GM10266 (cell line): ENCODE measurements around the gene PCDHGC4.

Experiments used
- DNase-seq: peaks from one replicate; pipeline ENCODE4 v3.0.0; 2012; ENCODE audit errors: extremely low spot score
- CTCF ChIP-seq: IDR thresholded peaks from 2 replicates; pipeline ENCODE4 v1.5.1; 2012; ENCODE audit warnings: mild to moderate bottlenecking, low read depth; ENCODE audit not compliant: control insufficient read depth, insufficient read depth; ENCODE audit errors: missing control alignments

Gene PCDHGC4

GRCh38 chr5:141484310-141484640 lies 555 bp upstream of the PCDHGC4 start:
- peak; percentile 13 for DNase-seq
- TF ChIP-seq CTCF, result no peak

- no peak for TF ChIP-seq CTCF
Measured at GRCh38 chr5:141485321-141486055, 658 bp downstream of the PCDHGC4 start.

GRCh38 chr5:141486091-141486490 lies 1.3 kb downstream of the PCDHGC4 start:
- TF ChIP-seq CTCF, result no peak
- DNase-seq, result no peak

More at GRCh38 chr5:141485321-141486055, 658 bp downstream of the PCDHGC4 start:
- DNase-seq, result no peak

GRCh38 chr5:141487131-141487530 lies 2.3 kb downstream of the PCDHGC4 start:
- DNase-seq, result no peak
- no peak for TF ChIP-seq CTCF

GRCh38 chr5:141488591-141489561 lies 4.0 kb downstream of the PCDHGC4 start, which contains the start of gene PCDHGC5:
Gene PCDHGC5, plus strand, starts transcription at chr5:141489081. Its CDS starts 160 bp downstream, at chr5:141489241.
- TF ChIP-seq CTCF, result no peak
- peak; percentile 17 for DNase-seq

GRCh38 chr5:141489841-141490240 lies 5.0 kb downstream of the PCDHGC4 start:
- TF ChIP-seq CTCF, result no peak

More at GRCh38 chr5:141489841-141490240, 5.0 kb downstream of the PCDHGC4 start:
- no peak for DNase-seq
